ENCODE results near the gene MARCO.
"Not testable (repeated sequence)": the region's sequence is repeated elsewhere in the genome, so short reads cannot be mapped to it uniquely, and the experiment has no call there.

Gene MARCO

DNA sequence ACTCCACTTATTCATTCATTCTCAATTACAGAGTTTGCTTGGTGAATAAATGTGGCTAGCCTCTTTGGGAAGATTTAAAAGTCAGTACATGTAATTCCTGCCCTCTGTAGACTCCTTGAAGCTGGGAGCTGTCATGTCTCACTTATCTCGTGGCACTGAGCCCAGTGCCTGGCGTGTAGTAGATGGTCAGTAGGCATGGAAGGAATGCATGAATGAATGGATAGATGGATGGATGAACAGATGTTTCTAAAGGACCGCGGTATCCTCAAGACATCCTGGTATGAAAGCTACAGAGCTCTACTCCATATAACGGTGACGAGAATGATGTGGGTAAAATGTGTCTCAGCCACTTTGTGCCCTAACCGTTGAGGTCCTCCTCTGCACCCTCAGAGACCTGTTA is 83.0 kb downstream of the MARCO start:
- H3K4me3 ChIP-seq (ENCODE audit: low read depth in 1 of 2, low read length in 2 of 2): no peak overlapping the region
- H3K9ac ChIP-seq (ENCODE audit: low read length): no peak overlapping the region
- no peak overlapping the region for H3K27ac ChIP-seq (ENCODE audit: low read depth, low read length)
- H3K27me3 ChIP-seq (ENCODE audit: control insufficient read depth in 1 of 2, insufficient read depth in 2 of 2, low read length in 2 of 2): no peaks in the 10 kb centered on the region
- H3K9me3 ChIP-seq (ENCODE audit: low read length): no peaks in the 10 kb centered on the region
- no peaks in the 10 kb centered on the region for H3K4me1 ChIP-seq (ENCODE audit: insufficient read depth, low read length)
- no peaks in the 10 kb centered on the region for H3K36me3 ChIP-seq (ENCODE audit: insufficient read depth, low read length)

DNA sequence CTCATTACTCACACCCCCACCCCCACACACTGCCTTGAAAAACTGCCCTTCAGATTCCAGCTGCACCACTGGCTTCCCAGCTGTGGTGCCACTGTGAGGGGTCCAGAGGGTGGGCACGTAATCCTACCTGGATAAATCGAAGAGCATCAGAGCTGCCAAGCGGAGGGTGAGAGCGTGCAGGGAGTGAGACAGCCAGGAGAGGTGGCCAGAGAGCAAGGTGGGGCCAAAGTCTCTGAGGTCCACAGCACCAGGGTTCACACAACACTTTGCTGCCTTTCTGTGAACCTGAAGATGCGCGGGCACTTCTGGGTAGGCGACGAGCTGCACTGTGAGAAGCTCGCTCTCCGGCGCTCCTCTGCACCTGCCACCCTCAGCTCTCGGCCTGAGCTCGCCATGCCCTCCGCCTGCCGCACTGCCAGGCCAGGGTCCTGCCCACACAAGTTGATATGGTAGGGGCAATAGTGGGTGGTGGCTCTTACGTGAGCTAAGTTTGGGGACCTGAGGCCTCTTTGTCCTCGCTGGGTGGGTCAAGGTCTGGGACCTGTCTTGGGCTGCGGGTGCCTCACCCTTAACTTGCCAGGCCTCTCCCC is 83.9 kb downstream of the MARCO start:
- H3K36me3 ChIP-seq (ENCODE audit: insufficient read depth, low read length): no peaks in the 10 kb centered on the region
- H3K27ac ChIP-seq (ENCODE audit: low read depth, low read length): no peak overlapping the region
- no peak overlapping the region for H3K4me3 ChIP-seq (ENCODE audit: low read depth in 1 of 2, low read length in 2 of 2)
- H3K4me1 ChIP-seq (ENCODE audit: insufficient read depth, low read length): no peaks in the 10 kb centered on the region
- H3K27me3 ChIP-seq (ENCODE audit: control insufficient read depth in 1 of 2, insufficient read depth in 2 of 2, low read length in 2 of 2): no peaks in the 10 kb centered on the region
- no peak overlapping the region for H3K9ac ChIP-seq (ENCODE audit: low read length)
- H3K9me3 ChIP-seq (ENCODE audit: low read length): no peaks in the 10 kb centered on the region

DNA sequence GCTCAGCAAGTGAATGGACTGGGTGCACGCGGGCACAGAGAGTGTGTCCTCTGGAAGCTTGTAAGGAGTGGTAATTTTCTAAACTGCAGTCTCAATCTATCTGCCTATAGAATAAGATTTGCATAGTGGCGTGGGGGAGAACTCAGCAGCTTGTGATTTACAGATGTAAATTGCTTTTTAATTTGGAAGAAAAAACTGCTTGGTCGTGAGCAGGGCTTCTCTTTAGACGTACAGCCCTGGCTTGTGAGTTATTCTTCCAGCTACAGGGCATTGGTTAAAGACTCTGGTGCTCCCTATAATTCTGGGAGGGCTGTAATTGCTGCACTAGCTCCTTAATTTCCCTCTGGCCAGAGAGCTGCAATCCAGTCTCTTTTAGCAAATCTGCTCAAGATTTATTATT is 84.9 kb downstream of the MARCO start:
- Histone ChIP-seq H3K27ac (ENCODE audit: low read depth, low read length) (no peak overlapping the region), H3K4me1 (ENCODE audit: insufficient read depth, low read length) (no peaks in the 10 kb centered on the region)

DNA sequence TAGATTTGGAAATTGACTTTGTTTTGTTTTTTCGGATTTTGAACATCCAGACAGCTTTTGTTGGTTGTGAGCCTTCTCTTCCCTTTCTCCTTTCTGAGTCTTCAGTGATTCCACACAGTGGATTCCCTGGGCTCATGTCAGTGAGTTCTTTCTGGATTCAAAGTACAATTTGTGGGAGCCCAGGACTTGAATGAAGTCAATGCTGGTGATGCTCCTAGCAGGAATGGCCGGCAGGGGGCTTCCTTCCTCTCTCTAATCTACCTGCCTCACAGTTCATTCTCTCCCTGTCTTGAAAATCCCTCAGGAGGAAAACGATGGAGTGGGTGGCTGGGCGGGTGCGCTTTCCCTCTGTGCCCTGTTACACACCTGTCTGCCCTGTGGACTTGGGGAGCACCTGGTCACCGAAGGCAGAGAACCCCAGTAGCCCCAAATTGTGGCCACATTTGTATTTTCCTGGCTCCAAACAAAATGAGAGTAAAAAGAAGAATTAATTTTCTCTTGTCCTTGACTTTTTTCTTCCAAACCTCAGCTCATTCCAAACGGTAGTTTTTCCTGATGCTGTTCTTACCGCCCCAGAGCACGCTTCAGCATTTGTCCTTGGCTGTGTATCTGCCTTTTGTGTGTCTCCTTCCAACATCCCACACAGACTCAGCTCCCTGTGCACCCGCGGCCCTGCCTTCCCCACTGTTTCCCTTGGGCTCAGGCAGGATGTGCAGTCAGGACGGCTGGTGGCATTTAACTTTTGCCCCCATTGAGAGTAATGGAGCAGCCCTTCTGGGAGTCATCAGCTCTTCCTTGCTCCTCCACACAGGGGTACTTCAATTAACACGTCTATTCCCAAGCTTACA is 86.6 kb downstream of the MARCO start:
- no peak overlapping the region for H3K9ac ChIP-seq (ENCODE audit: low read length)
- no peaks in the 10 kb centered on the region for H3K36me3 ChIP-seq (ENCODE audit: insufficient read depth, low read length)
- no peaks in the 10 kb centered on the region for H3K4me1 ChIP-seq (ENCODE audit: insufficient read depth, low read length)
- no peak overlapping the region for H3K4me3 ChIP-seq (ENCODE audit: low read depth in 1 of 2, low read length in 2 of 2)
- H3K27me3 ChIP-seq (ENCODE audit: control insufficient read depth in 1 of 2, insufficient read depth in 2 of 2, low read length in 2 of 2): no peaks in the 10 kb centered on the region
- H3K27ac ChIP-seq (ENCODE audit: low read depth, low read length): no peak overlapping the region
- no peaks in the 10 kb centered on the region for H3K9me3 ChIP-seq (ENCODE audit: low read length)

More for the DNA sequence above, 84.9 kb downstream of the MARCO start:
- Histone ChIP-seq H3K27me3 (ENCODE audit: control insufficient read depth in 1 of 2, insufficient read depth in 2 of 2, low read length in 2 of 2) (no peaks in the 10 kb centered on the region), H3K36me3 (ENCODE audit: insufficient read depth, low read length) (no peaks in the 10 kb centered on the region), H3K4me3 (ENCODE audit: low read depth in 1 of 2, low read length in 2 of 2) (no peak overlapping the region), H3K9ac (ENCODE audit: low read length) (no peak overlapping the region), H3K9me3 (ENCODE audit: low read length) (no peaks in the 10 kb centered on the region)

DNA sequence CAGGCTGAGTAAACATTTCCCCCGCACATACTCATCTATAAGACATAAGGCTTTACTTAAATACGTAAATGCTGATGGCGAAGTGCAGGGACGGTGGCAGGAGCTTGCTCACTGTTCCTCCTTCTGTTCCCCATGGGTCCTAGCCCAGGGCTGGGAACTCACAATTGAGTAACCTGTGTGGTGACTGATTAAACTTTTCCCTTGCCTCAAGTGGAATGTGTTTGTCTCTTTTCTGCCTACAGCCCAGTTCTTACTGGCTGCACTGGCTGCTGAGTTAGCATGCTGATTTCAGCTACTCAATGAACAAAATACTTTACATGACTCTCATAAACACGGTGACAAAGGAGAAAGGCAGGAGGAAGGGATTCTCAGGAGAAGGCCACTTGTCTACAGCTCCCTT is 87.3 kb downstream of the MARCO start:
- no peak overlapping the region for H3K4me3 ChIP-seq (ENCODE audit: low read depth in 1 of 2, low read length in 2 of 2)
- no peaks in the 10 kb centered on the region for H3K27me3 ChIP-seq (ENCODE audit: control insufficient read depth in 1 of 2, insufficient read depth in 2 of 2, low read length in 2 of 2)
- H3K4me1 ChIP-seq (ENCODE audit: insufficient read depth, low read length): no peaks in the 10 kb centered on the region
- no peak overlapping the region for H3K9ac ChIP-seq (ENCODE audit: low read length)
- H3K27ac ChIP-seq (ENCODE audit: low read depth, low read length): no peak overlapping the region
- H3K9me3 ChIP-seq (ENCODE audit: low read length): no peaks in the 10 kb centered on the region
- no peaks in the 10 kb centered on the region for H3K36me3 ChIP-seq (ENCODE audit: insufficient read depth, low read length)

DNA sequence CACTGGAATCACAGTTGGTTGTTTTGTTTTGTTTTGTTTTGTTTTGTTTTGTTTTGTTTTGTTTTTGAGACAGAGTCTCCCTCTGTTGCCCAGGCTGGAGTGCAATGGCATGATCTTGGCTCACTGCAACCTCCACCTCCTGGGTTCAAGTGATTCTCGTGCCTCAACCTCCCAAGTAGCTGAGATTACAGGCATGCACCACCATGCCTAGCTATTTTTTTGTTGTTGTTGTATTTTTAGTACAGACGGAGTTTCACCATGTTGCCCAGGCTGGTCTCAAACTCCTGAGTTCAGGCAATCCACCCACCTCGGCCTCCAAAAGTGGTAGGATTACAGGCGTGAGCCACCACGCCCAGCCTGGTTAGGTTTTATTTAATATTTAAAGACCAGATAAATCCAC is 95.9 kb downstream of the MARCO start:
- H3K4me1 ChIP-seq (ENCODE audit: insufficient read depth, low read length); H3K9ac ChIP-seq (ENCODE audit: low read length); H3K36me3 ChIP-seq (ENCODE audit: insufficient read depth, low read length); H3K27me3 ChIP-seq (ENCODE audit: control insufficient read depth in 1 of 2, insufficient read depth in 2 of 2, low read length in 2 of 2); H3K4me3 ChIP-seq (ENCODE audit: low read depth in 1 of 2, low read length in 2 of 2); H3K27ac ChIP-seq (ENCODE audit: low read depth, low read length); H3K9me3 ChIP-seq (ENCODE audit: low read length): not testable (repeated sequence)

DNA sequence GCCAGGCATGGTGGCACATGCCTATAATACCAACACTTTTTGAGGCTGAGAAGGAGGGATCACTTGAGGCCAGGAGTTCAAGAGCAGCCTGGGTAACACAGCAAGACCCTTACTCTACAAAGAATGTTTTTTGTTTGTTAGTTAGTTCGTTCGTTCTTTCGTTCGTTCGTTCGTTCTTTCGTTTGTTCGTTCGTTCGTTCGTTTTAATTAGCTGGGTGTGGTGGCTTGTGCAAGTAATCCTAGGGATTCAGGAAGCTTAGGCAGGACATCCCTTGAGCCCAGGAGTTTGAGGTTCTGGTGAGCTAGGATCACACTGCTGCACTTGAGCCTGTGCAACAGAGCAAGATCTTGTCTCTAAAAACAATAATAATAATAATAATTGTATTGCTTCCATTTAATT is 98.7 kb downstream of the MARCO start:
- no peaks in the 10 kb centered on the region for H3K9me3 ChIP-seq (ENCODE audit: low read length)
- no peaks in the 10 kb centered on the region for H3K36me3 ChIP-seq (ENCODE audit: insufficient read depth, low read length)
- H3K4me3 ChIP-seq (ENCODE audit: low read depth in 1 of 2, low read length in 2 of 2): no peak overlapping the region
- H3K9ac ChIP-seq (ENCODE audit: low read length): no peak overlapping the region
- no peak overlapping the region for H3K27ac ChIP-seq (ENCODE audit: low read depth, low read length)
- H3K4me1 ChIP-seq (ENCODE audit: insufficient read depth, low read length): no peaks in the 10 kb centered on the region
- H3K27me3 ChIP-seq (ENCODE audit: control insufficient read depth in 1 of 2, insufficient read depth in 2 of 2, low read length in 2 of 2): no peaks in the 10 kb centered on the region
